ENCODE results near the gene MTTP.

MTTP gene

DNA sequence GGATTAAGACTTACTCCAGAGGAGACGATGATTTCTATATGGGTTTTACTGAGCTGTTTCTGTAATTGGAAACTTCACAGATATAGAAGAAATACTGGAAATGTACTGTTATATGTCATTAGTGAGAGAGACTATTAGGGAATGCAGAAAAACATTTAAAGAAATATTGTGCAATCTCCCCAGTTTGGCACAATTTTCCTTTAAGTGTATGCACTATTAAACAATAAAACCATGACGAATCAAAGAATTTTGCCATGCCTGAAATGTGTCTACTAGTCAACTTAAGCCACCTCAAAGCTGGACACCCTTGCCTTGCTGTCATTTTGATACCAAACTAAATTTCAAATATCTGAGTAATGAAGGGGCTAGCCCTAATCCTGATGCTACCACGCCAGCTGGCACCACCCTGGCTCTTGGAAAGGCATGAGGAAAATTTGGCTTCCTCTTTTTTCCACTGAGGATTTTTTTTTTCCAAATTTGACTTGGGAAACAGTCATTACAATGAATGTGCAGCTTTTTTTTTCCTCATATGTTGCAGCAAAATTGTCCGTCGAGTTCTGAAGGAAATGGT, 36.1 kb downstream of the MTTP start:
- in situ Hi-C loops (cut with MboI; ENCODE audit: low pct_unique_long_range_greater_than_20kb, low sequenced_read_pairs, unreplicated experiment): no loop called here
- TF ChIP-seq, protein P1, sequence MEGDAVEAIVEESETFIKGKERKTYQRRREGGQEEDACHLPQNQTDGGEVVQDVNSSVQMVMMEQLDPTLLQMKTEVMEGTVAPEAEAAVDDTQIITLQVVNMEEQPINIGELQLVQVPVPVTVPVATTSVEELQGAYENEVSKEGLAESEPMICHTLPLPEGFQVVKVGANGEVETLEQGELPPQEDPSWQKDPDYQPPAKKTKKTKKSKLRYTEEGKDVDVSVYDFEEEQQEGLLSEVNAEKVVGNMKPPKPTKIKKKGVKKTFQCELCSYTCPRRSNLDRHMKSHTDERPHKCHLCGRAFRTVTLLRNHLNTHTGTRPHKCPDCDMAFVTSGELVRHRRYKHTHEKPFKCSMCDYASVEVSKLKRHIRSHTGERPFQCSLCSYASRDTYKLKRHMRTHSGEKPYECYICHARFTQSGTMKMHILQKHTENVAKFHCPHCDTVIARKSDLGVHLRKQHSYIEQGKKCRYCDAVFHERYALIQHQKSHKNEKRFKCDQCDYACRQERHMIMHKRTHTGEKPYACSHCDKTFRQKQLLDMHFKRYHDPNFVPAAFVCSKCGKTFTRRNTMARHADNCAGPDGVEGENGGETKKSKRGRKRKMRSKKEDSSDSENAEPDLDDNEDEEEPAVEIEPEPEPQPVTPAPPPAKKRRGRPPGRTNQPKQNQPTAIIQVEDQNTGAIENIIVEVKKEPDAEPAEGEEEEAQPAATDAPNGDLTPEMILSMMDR (IDR thresholded peaks at IDR 0.05; ENCODE audit: extremely low read depth, insufficient read depth, missing control alignments): no peak

DNA sequence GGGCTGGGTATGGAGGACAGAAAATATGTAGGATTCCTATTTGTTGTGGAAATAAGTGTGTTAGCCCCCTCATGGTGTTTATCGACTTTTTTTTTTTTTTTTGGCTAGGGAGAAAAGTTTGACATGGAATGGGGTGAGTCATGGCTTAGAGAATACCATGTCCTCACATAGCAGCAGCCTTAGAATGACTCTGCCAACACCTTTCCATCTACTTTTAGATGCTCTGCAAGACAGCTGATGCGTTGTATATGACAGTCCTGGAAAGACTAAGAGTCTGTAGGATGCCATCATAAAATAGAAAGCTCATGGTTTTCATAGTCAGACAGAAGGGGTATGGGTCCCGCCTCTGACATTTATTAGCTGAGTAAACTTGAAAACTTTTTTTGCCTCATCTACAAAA, 37.7 kb downstream of the MTTP start:
- in situ Hi-C loops (cut with MboI; ENCODE audit: low pct_unique_long_range_greater_than_20kb, low sequenced_read_pairs, unreplicated experiment): no loop called here
- TF ChIP-seq, protein P1 (IDR thresholded peaks at IDR 0.05; ENCODE audit: extremely low read depth, insufficient read depth, missing control alignments): no peak
- no peak for DNase-seq (ENCODE audit: low spot score)

More for the DNA sequence above, 36.1 kb downstream of the MTTP start:
- no peak for DNase-seq (ENCODE audit: low spot score)

DNA sequence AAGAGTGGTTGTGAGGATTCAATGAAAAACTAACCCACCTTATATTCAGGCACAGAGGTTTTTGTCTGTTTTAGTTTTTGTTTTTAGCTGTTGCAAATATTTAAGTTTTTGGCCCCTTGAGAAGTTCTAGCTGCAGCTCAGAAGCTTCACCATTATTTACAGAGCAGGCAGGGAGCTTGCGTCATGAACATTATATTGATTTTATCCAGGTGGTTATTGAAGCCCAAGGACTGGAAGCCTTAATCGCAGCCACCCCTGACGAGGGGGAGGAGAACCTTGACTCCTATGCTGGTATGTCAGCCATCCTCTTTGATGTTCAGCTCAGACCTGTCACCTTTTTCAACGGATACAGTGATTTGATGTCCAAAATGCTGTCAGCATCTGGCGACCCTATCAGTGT, 38.1 kb downstream of the MTTP start:
- no peak for DNase-seq (ENCODE audit: low spot score)
- TF ChIP-seq, protein P1 (IDR thresholded peaks at IDR 0.05; ENCODE audit: extremely low read depth, insufficient read depth, missing control alignments): no peak
- in situ Hi-C loops (cut with MboI; ENCODE audit: low pct_unique_long_range_greater_than_20kb, low sequenced_read_pairs, unreplicated experiment): no loop called here

DNA sequence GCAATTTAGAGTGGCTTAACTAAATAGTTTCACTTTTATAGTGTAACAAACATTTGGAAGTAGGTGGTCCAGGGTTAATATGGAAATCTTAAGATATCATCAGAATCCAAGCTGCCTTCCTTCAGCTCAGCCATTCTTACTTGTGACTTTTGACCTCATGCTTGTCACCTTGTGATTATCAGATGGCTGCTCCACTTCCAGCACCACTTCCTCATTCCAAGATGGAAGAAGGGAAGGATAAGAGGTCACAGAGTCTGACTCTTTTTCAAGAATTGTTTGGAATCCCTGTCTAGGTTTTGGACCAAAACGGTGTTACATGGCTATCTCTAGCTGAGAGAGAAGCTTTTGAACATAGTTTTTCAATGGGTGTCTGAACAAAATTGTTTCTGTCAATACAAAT, 39.9 kb downstream of the MTTP start:
- in situ Hi-C loops (cut with MboI; ENCODE audit: low pct_unique_long_range_greater_than_20kb, low sequenced_read_pairs, unreplicated experiment): no loop called here
- no peak for DNase-seq (ENCODE audit: low spot score)
- TF ChIP-seq, protein P1 (IDR thresholded peaks at IDR 0.05; ENCODE audit: extremely low read depth, insufficient read depth, missing control alignments): no peak

DNA sequence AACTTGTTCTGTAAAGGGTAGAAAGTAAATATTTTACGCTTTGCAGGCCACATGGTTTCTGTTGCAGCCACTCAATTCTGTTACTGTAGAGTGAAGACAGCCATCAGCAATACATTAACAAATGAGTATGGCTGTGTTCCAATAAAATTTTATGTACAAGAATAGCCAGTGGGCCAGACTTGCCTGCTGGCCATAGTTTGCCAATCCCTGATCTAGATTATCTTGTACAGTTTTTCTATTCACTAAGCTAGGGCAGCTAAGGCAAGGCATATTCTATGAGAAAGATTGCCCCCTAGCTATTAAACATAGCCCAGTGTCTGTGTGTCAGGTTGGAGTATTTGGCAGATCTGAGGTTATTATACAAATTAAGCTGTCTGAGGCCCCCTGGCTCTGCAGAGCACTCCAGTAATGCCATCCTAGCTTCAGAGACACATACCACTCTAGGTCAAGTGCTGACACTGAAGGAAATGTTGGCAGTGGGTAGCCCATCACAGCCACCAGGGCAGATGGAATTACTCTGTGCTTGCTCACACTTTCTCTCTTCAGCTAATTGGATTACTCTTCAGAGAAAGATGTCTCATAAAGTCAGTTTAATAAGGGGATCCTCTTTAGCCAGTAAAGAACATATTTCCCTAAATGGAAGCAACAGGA, 40.7 kb downstream of the MTTP start:
- DNase-seq (ENCODE audit: low spot score): no peak
- TF ChIP-seq, protein P1 (IDR thresholded peaks at IDR 0.05; ENCODE audit: extremely low read depth, insufficient read depth, missing control alignments): peak; percentile 18
- in situ Hi-C loops (cut with MboI; ENCODE audit: low pct_unique_long_range_greater_than_20kb, low sequenced_read_pairs, unreplicated experiment): no loop called here

DNA sequence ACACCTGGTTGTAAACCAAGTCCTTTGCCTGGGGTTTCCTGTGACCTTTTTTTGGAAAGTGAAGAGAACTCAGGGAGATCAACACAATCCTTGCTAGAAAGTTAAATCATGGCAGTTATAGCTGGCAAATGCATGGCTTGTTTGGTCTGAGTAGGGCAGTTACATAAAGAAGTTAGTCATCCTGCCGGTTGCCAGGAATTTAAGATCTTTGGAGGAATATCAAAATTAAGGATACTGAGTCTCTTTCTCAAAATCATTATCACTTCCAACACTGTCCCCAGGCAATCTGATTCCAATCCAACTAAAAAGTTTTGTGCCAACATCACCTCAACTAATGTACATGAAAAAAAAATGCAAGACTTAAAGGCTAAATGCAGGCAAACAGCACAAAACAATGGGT, 42.8 kb downstream of the MTTP start:
- in situ Hi-C loops (cut with MboI; ENCODE audit: low pct_unique_long_range_greater_than_20kb, low sequenced_read_pairs, unreplicated experiment): no loop called here

More for the DNA sequence above, 42.8 kb downstream of the MTTP start:
- TF ChIP-seq, protein P1 (IDR thresholded peaks at IDR 0.05; ENCODE audit: extremely low read depth, insufficient read depth, missing control alignments): no peak
- no peak for DNase-seq (ENCODE audit: low spot score)

Measured in GM13977 (cell line).